KOPT-K1 (cell line): ENCODE data around the gene TMEM260.
"Not testable (repeated sequence)": the region's sequence is repeated elsewhere in the genome, so short reads cannot be mapped to it uniquely, and the experiment has no call there.

Experiments used
- H3K27ac ChIP-seq: fragments of 200-600 bp; sonication (generic); 2 replicates; pipeline ENCODE4 v1.5.1; 2016; ENCODE audit warnings: antibody characterized with exemption, mild to moderate bottlenecking, low read depth, low read length; ENCODE audit not compliant: poor library complexity, severe bottlenecking
- H3K36me3 ChIP-seq: fragments of 200-600 bp; sonication (generic); 2 replicates; pipeline ENCODE4 v1.5.1; 2017; ENCODE audit warnings: antibody characterized with exemption, mild to moderate bottlenecking, low read length, moderate library complexity; ENCODE audit not compliant: insufficient read depth
- H3K9me3 ChIP-seq: fragments of 200-600 bp; sonication (generic); 2 replicates; pipeline ENCODE4 v1.5.1; 2017; ENCODE audit warnings: antibody characterized with exemption, low read length, mild to moderate bottlenecking; ENCODE audit not compliant: insufficient read depth, poor library complexity, severe bottlenecking

TMEM260 gene

DNA sequence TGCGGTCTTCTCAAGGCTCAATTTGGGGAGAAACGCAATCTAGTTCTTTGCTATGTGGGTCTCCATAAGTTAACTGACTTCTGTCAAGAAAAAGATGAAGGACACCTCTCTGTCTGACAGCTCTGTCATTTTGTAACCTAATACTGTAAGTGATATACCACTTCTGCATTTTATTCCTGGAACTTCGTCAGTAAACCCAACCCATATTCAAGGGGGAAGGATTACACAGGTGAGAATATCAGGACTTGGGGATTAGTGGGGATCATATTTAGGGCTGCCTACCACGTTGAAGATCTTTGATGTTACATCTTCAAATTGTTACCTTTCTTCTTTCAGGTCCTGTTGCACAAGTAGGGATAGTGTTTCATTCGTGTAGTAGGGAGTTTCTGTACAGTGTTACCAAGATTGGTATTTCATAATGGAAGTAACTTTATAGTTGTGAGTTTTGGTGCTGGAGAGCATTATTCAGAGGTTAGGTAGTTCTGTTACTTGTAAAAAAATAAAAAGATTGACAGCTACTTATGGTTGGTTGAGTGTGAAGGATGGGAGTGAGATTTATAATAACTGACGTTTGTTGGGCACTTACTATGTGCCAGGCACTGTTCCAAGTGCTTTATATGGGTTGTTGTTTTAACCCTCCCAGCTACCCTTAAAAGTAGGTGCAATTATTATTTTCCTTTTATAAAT lies 1.6 kb downstream of the TMEM260 start:
- no peak overlapping the region for H3K27ac ChIP-seq
- H3K9me3 ChIP-seq, result no peaks in the 10 kb centered on the region
- H3K36me3 ChIP-seq, result peaks cover 10% of the 10 kb centered on the region

DNA sequence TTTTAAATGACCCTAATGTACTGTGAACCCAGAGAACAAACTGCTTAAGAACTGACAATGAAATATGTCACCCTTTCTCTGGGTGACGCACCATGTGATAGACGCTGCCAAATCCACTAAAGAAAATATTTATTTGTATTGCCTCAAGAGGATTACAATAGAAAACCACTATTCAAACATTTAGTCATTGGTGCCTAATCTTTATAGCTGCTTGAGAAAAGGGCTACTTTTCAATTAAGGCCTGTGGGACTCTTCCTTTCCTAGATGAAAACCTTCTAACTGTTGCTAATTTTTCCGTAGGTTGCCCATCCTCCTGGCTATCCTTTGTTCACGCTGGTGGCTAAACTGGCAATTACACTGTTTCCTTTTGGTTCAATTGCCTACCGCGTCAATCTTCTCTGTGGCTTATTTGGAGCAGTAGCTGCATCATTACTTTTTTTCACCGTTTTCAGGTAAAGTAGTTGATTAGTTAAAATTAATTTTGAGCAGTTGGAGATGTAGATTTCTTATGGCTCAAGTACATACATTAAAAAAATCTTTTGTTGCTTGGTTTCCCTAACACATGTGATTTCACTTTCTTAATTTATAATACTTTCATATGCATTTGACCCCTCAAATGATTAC lies 6.0 kb downstream of the TMEM260 start:
- H3K27ac ChIP-seq, result no peak overlapping the region
- no peaks in the 10 kb centered on the region for H3K9me3 ChIP-seq
- peaks cover 29% of the 10 kb centered on the region for H3K36me3 ChIP-seq

DNA sequence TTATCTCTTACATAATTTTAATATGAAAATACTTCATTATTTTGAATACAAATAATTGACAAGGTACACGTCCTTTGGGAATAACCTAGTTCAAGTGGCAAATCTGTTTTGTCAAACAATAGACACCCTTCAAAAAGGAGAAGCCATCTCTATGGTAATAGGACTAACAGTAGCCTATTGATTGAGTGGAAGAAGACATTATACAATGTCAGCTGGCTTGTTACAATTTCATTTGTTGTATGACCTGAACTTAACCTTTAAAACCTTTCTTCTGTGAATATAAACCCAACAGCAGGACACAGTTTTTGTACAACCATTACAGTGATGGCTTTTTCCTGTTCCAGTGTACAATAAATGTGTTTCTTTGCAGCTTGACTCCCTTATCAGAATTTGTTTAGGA lies 8.1 kb downstream of the TMEM260 start:
- Histone ChIP-seq H3K27ac (no peak overlapping the region), H3K36me3 (peaks cover 38% of the 10 kb centered on the region), H3K9me3 (no peaks in the 10 kb centered on the region)

DNA sequence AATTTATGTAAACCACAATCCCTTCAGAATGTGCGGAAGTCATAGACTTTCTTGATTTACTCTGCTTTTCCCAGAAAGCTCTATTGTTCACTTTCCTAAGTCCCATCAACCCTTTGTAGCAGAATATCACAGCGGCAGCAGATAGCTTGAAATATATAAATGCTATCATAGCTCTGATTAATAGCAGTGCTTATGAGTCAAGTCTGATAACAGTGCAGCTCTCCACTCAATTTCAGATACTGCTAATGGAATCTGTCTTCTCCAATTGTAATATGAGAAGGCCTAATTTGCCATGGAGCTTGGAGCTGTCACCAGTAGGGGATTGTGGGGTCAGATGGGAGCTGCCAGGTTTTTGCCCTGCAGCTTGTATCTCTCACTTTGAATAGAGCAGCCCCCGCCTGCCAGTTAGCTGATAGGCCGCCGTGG lies 10.9 kb downstream of the TMEM260 start:
- no peaks in the 10 kb centered on the region for H3K9me3 ChIP-seq
- peaks cover 49% of the 10 kb centered on the region for H3K36me3 ChIP-seq
- no peak overlapping the region for H3K27ac ChIP-seq

DNA sequence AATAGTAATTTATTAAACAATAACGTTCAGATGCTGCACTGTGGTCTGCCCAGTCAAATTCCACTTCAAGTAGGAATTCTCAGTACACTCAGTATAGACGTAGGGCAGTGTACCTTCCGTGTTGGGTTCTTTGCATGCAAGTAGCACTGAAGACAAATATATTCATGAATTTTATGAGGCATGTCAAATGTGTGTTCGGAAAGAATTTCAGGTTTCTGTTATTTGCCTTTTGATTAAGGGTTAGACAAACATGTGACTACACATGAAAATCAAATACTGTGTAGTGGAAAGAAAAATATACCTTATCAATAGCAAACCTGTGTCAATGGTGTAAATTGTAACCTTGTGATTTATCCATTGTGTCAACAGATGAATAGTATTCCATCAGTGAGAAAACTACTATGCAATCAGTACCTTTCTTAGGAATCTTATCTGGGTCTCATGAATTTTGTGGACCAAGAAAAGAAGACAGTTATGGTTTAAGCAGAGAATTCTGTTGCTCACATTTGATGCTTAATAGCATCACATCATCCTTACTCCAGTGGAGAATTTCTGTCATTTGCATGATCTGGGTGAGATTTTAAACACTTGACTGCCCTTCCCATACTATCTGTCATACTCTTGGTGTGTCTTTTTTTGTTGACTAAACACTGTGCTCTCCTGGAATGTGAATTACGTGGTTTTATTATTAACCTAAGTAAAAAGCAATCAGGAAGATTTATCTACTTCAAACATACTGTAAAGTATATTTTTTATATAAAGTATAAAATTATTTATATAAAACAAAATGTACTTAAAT lies 13.3 kb downstream of the TMEM260 start:
- Histone ChIP-seq H3K9me3 (no peaks in the 10 kb centered on the region), H3K27ac (no peak overlapping the region), H3K36me3 (peaks cover 35% of the 10 kb centered on the region)

DNA sequence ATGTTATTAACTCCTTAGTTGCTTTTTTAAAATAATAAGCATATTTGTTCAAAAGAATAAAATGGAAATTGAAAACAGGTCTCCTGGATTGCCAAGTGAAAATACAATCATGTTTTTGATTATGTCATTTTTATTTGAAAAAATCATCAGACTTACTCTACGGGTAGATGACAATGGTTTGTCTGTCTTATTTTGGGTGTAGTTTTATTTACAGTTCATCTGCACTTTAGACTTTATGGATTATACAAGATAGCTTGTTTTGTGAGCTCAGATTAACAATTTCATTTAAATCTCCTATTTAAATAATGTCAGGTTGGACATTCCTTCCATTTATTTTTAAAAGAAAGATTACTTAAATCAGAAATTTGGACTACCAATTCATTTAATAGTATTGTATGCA lies 14.8 kb downstream of the TMEM260 start:
- Histone ChIP-seq H3K9me3 (no peaks in the 10 kb centered on the region), H3K27ac (no peak overlapping the region), H3K36me3 (peaks cover 36% of the 10 kb centered on the region)

DNA sequence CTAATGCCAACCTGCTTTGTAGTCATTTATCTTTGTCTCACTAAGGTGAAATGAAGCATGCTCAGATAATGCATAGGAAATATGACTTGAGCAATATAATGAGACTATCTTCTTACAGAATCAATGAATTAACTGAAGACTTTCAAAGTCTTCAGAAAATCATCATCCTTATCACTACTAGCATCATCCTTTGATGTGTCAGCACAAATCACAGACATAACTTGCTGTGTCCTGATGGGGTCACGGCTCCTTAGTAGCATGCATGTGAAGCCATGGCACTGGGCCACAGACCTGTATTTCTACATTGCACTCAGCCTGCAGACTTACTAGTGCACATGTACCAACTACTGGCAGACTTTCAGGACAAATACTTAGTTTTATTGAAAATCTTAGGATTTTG lies 18.9 kb downstream of the TMEM260 start:
- H3K9me3 ChIP-seq, result no peaks in the 10 kb centered on the region
- H3K27ac ChIP-seq, result no peak overlapping the region
- peaks cover 18% of the 10 kb centered on the region for H3K36me3 ChIP-seq

DNA sequence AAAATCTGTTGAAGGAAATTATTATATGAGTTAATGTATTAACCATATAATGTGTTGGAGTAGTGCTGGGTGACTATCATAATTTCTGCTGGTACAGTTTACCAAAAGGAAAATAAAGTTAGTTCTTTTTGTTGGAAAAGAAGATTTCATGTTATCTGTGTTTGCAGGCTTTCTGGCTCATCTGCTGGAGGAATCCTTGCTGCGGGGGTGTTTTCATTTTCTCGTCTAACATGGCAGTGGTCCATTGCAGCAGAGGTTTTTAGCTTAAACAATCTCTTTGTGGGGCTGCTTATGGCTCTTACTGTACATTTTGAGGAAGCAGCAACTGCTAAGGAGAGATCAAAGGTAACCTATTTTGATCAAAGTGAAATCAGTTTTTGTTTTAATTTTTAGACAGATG lies 24.1 kb downstream of the TMEM260 start:
- Histone ChIP-seq H3K9me3 (no peaks in the 10 kb centered on the region), H3K27ac (no peak overlapping the region), H3K36me3 (peaks cover 16% of the 10 kb centered on the region)

DNA sequence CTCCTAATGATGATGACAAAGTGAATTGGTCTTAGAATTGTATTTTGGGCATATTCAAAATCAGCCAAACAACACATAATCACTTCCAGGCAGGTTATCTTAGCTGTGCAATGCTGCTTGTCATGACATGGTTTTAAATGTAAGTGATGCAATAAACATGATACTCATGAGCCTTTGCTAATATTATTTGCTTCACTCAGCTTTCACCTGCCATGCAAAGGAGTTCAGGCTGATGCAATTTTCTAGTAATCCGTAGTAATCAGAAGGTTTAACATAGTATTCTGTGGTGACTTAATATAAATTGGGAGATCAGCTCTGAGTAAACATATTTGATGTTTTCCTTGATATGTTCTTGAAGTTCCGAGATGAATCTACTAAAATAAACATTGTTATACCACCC lies 29.1 kb downstream of the TMEM260 start:
- H3K9me3 ChIP-seq, result no peaks in the 10 kb centered on the region
- H3K27ac ChIP-seq, result no peak overlapping the region
- peaks cover 45% of the 10 kb centered on the region for H3K36me3 ChIP-seq

DNA sequence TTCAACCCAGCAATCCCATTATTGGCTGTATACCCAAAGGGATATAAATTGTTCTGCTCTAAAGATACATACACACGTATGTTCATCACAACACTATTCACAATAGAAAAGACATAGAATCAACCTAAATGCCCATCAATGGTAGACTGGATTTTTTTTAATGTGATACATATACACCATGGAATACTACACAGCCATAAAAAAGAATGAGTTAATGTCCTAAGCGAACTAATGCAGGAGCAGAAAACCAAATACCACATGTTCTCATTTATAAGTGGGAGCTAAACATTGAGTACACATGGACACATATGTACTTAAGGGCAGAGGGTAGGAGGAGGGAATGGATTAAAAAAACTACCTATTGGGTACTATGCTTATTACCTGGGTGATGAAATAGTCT lies 32.1 kb downstream of the TMEM260 start:
- H3K36me3 ChIP-seq, result peaks cover 61% of the 10 kb centered on the region
- H3K27ac ChIP-seq, H3K9me3 ChIP-seq: not testable (repeated sequence)

DNA sequence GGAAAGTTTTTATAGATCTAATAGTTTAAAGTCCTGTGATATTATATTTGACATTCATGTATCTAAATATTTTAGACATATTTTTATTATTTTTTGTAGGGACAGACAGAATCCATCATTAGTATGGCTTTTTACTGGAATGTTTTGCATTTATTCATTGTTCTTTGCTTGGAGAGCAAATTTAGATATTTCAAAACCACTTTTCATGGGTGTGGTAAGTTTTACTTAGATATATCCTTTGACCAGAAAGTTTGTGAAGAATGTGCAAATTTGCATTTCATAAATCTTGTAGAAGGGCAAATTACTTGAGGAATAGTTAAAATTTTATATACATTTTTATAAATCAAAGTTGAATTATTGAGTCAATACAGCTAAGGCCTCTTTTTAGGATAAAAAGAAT lies 37.5 kb downstream of the TMEM260 start:
- H3K36me3 ChIP-seq, result peaks cover 83% of the 10 kb centered on the region
- H3K9me3 ChIP-seq, result no peaks in the 10 kb centered on the region
- no peak overlapping the region for H3K27ac ChIP-seq

DNA sequence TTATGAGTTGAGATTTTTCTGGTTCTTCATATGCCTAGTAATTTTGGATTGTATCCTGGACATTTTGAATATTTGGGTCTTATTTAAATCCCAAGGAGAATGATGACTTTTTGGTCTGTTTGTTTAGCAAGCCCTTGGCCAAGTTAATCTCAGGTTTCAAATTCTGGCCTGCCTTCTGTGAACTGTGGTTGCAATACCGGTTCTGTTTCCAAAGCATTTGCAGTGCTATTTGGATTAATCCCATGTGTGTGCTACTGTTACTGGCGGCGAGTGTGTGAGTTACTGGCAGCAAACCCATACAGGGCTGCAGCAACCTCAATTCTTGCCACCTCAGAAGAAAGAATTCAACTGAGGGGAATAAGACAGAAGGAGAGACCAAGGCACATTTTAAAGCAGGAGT lies 51.1 kb downstream of the TMEM260 start:
- no peak overlapping the region for H3K27ac ChIP-seq
- peaks cover 69% of the 10 kb centered on the region for H3K36me3 ChIP-seq
- H3K9me3 ChIP-seq, result peaks cover 23% of the 10 kb centered on the region

DNA sequence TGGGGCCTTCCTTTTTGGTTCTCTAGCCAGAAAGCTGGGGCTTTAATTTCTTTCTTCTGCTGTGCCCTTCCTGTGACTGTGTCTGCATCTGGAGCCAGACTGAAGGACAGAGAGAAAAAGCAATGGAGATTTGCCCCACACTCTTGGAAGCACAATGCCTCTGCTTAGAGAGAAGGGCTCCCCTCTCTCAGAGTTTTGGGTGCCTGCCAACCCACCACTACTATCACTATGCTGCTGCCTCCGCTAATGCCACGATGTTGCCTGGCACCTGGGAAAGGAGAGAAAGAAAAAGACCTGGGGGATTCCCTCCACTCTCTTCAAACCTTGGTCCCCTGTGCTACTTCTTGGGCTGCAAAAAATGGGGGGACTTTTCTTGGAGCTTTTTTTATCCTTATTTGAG lies 52.6 kb downstream of the TMEM260 start:
- H3K27ac ChIP-seq, result no peak overlapping the region
- peaks cover 23% of the 10 kb centered on the region for H3K9me3 ChIP-seq
- peaks cover 75% of the 10 kb centered on the region for H3K36me3 ChIP-seq

DNA sequence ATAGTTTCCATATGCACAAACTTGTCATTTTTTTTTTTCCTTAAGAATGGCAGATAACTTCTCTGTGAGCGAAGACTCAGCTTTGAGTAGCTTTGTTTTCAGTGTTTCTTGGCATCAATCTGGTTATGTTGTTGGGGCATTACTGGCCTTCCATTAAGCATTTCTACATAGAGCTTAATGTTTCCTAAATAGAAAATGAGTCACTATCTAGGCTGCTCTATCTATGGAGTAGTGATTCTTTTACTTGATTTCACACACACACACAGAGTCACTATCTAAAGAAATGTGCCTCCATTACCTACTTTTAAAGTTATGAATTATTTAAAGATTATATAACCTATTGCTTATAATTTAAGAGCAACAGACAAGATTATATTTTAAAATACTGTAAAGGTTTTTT lies 53.9 kb downstream of the TMEM260 start:
- H3K36me3 ChIP-seq, result peaks cover 89% of the 10 kb centered on the region
- H3K9me3 ChIP-seq, result peaks cover 23% of the 10 kb centered on the region

DNA sequence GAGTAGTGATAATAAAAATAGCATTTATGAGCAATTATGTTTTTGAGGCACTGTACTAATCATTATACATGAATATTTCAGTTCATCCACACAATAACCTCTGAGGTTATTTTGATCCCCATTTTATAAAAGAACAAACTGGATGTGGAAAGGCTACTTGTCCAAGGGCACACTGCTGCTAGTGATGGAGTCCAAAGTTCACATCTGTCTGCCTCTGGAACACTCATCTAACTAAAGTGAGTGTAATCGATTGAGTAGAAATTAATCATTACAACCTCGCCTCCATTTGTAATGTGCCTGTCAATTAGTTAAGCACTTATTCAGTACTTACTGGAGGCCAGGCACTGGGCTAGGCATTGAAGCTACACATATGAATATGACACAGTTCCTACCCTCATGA lies 55.4 kb downstream of the TMEM260 start:
- Histone ChIP-seq H3K9me3 (peaks cover 14% of the 10 kb centered on the region), H3K36me3 (peaks cover 96% of the 10 kb centered on the region), H3K27ac (no peak overlapping the region)

More for the DNA sequence above, 53.9 kb downstream of the TMEM260 start:
- no peak overlapping the region for H3K27ac ChIP-seq
